DMS153 treated with DMSO at 0.1 percent for 48 hours (cell line): ENCODE data around the gene TRIO.

ENCODE experiments used
- DNase-seq: peaks from one replicate; lab custom pipeline; 2025; ENCODE audit not compliant: unreplicated experiment; lab: John Stamatoyannopoulos, UW

Gene TRIO

DNA sequence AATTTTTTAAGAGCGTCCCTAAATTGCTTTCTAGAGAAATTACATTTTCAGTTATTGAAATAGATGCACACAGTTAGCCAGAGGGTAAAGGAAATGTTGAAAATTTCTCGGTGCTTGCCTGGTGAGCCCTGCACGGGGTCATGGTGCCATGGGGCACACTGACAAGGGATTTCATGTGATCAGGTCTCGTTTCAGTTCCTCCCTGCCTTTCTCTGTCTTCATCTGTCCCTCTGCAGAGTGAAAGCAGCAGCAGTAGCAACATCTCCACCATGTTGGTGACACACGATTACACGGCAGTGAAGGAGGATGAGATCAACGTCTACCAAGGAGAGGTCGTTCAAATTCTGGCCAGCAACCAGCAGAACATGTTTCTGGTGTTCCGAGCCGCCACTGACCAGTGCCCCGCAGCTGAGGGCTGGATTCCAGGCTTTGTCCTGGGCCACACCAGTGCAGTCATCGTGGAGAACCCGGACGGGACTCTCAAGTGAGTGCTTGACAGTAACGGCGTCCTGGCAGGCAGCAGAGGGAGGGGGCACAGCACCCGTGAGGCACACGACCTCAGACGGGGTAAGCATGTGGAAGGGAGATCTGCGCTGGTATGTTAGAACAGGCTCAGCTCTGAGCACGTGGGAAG, 349.3 kb downstream of the TRIO start:
- DNase-seq: no peak

DNA sequence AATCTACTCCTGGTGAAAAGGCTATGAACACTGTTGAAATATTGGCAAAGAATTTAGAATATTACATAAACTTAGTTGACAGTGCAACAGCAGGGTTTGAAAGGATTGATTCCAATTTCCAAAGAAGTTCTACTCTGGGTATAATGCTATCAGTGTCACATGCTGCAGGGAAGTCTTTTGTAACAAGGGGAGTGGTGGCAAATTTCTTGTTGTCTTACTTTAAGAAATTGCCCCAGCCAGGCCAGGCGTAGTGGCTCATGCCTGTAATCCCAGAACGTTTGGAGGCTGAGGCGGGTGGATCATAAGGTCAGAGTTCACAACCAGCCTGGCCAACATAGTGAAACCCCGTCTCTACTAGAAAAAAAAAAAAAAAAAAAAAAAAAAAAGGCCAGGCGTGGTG, 352.2 kb downstream of the TRIO start:
- DNase-seq: no peak

DNA sequence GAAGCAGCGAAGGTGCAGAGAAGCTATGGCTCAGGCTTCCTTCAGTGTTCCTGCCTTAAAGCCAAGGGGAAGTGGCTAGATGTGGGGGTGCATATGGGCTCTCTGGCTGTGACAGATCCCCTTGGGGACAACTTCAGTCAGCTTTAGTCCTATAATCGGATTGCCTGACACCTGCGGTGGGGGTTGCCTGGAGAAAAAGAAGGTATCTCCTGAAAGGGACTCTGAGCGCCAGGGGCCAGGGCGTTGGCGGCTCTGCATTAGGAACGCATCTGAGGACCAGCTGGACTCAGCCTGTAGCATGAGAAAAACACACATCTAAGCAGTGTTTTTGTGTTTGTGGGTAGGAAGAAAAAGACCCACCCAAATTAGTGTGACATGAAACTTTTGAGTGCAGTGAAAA, 354.2 kb downstream of the TRIO start:
- DNase-seq: no peak

DNA sequence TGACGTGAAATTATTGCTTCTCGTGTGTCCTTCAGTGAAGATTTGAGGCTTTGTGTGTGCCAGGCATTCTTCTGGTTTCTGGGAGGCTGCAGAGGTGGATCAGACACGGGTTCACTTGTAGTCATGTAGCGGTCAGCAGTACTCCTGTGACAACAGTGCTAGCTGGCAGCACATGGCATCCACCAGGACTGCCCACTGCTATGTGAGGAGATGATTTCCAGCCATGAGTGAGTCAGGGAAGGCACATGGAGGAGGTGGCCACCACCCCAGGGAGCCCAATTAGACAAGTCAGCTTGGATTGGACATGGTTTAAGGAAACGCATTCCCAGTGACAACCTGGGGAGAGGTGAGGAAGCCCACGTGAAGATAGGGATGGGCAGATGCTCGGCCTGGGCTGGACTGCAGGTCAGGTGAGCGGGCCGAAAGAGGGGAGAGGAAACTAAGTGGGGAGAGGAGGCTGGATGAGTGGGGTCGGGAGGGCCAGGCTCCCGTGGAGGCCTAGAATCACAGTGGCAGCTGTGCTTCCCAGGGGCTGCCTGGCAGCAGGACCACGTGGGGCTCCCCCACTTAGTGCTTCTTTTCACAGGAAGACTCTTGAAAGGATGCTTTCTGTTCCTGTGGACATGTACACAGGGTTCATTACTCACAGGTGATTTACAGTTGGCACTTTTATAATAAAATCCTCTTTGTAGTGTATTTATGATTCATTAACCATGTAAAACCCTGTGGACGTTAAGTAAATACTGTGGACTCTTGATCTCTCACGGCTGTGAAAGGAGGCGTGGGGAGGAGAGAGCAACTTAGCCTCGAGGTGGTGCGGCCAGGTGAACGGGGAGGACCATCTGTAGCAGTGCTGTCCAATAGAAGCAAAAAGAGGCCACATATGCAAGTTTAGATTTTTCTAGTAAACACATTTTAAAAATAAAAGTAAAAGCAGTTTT, 358.5 kb downstream of the TRIO start:
- peak; percentile 74 for DNase-seq

DNA sequence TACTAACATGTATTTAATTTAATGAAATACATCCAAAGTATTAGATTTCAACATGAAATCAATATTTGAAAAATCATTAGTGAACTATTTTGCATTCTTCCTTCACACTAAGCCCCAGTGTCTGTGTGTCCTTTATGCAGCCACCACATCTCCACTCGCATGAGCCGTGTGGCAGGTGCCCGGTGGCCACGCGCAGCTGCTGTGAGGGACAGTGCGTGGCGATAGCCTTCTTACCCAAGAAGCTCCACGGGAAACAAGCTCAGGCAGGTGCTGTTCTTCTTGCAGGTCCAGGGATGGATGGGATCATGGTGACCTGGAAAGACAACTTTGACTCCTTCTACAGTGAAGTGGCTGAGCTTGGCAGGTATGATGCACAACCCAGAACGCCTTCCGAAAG, 359.1 kb downstream of the TRIO start:
- DNase-seq: no peak

DNA sequence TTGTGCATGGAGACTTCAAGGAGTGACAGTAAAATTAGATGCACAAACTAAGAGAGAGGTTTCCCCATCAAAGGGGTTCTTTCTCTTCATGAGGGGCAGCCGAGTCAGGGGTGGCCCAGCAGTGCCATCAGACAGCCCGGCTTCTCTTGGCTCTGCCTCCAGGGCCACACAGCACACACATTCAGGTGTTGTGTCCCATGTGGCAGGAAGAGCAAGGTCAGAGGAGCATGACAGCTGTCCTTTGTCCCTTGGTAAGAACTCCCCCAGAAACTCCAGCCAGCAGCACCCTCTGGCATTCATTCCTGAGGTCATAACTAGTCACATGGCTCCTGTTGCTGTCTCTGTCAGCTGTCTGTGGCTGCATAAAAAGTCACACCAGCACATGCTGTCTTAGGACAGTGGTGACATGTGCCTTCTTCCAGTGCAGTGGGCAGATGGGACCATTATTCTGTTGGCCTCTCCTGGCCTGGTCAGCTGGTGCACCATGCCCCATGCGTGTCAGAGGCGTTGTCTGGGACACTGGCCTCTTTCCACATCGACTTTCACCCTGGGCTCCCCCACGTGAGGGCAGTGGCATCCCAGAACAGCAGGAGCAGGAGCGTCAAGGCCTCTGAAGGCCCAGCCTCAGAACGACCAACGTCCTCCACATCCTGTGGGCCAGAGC, 360.0 kb downstream of the TRIO start:
- no peak for DNase-seq

DNA sequence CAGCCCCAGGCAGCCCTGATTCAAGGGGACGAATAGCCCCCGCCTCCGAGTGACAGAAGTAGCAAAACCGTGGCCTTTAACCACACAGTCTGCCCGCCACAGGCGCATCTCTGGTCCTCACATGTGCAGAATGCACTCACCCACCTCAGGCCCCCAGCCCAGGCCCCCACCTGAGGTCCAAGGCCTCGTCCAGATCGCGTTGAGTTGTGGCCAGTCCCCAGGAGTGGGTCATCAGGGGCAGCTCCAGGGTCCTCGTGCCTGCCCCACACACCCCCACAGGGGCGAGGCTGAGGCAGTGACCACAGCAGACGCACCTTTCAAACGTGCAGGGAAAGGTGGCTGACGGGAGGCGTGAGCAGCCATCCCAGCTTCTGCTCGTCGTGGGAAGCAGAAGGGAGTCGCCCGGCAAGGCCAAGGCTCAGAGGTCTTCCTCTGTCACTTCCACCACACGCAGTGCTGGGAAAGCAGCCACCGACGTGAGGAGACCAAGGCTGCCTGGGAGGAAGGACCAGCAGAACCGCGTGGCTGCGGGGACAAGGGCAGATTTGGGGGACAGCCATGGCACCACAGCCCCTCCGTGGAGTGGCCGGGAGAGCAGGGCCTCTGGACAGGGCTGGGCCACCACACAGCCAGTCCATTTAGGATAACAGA, 360.7 kb downstream of the TRIO start:
- DNase-seq: no peak

DNA sequence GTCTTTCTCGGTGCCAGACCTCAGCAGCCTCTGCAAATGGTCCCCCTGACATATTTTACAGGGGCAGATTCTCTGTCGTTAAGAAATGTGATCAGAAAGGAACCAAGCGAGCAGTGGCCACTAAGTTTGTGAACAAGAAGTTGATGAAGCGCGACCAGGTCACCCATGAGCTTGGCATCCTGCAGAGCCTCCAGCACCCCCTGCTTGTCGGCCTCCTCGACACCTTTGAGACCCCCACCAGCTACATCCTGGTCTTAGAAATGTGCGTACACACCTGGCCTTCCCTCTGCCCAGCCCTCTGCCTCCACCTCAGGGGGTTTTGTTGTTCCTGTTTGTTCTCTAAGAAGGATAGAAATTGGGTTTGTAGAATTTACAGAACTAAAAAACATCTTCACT, 361.2 kb downstream of the TRIO start:
- no peak for DNase-seq

DNA sequence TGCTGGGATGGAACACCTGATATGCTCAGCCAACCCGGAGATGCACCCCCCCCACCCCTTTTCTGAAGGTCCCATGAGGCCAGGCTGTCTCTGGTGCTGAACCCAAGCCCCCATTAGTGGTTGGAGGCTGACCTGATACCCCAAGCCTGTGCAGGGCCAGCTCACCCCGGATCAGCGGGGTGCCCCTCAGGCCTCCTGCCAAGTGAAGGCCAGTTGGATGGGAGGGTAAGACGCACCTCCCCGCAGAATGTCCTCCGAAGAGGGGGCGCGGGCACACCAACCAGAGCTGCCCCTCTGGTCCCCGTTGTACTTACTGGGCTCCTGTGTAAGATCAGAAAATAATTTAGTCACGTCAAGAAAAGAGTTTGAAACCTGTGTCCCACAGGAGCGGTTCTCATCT, 361.7 kb downstream of the TRIO start:
- no peak for DNase-seq

DNA sequence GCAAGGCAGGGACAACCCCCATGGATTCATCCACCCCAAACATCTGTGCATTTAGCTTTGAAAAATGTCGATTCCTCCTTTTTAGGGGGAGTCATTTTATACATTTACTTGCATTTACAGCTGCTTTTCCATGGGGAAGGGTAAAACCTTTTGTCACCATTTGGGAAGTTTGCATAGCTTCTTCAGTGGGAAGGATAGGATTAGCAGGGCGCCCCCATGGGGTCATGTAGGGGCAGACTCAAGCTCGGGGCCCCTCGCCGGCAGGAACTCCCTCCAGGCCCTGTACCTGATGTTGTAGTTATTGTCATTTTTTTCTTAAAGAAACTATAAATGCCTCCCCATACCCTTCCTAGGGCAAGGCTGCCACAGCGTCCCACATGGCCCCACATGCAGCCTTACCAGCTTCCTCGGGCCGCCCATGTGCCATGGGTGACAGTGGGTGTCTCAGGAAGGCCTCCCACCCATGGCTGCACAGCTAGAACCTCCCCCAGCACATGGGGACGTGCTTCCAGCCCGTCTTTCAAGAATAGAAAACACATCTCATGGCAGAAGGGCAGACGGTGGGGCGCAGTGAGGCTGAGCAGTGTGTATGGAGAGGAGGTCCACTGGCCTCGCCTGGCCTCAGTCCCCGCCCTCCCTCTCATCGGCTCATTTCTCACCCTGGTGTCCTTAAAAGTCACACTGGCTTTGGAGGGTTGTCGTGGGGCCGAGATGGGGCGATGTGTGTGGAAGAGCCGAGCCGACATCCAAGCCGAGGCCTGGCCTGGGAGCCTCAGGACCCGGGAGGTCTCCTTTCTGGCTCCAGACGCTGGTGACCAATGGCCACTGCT, 362.4 kb downstream of the TRIO start:
- no peak for DNase-seq

DNA sequence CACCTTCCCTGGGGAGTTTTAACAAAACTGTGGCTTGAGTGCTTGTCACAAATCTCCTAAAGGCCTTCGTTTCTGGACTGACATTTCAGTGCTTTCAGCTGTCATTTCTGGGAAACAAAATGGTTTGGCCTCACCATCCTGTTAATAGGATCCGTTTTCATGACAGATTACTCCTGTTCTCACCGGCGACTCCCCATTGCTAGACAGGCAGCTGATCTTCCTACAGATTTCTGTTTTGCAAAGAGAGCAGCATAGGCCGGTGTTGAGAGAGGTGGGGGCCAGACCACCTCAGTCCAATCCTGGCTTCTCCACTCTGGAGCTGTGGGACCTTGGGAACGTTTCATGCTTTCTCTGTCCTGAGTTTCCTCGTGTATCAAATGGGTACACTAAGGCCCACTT, 363.0 kb downstream of the TRIO start:
- DNase-seq: no peak

DNA sequence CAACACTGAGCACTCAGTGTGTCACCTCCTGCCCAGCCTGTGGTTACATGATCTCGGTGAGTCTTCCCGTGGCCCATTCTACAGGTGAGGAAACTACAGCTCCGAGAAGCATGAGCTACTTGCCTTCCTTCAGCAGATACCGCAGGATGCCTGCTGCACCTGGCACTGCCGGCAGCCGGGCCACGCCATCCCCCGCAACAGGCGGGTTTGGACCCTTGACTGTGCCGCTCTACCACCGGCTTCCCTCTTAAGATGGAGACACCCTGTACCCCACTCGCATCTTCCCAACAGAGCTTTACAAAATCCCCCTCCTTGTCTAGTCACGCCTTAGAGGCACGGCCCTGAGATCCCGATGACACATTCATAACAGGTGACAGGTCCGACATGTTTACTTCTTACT, 363.5 kb downstream of the TRIO start:
- no peak for DNase-seq

DNA sequence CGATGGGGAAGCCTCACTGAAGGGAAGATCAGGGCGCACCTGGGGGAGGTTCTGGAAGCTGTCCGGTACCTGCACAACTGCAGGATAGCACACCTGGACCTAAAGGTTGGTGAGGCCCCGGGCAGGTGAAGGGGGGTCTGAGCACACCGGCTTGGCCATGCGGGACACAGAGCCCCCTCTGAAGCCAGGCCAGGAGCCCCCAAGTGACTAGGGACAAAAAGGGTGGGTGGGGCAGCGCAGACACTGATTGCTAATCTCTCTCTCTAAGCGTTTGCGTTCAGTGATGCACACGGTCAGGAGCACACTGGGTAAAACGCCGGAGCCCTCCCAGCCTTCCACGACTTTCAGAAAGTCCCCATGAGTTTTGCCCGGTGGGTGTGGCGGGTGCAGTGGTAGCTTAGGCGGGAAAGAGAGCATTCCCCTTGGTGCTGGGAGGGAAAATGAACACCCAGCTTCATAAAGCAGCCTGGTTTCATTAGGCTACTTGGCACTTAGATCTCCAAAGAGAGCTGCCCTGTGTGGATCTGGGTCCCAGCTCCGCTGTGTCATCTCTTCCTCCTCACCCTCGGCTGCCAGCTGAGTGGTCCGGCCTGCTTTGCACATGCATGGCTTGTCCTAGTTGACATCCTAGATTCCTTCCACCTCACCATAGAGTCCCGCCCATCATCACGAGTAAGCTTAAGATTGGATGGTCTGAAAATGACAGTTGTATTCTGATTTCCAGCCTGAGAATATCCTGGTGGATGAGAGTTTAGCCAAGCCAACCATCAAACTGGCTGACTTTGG, 364.2 kb downstream of the TRIO start:
- no peak for DNase-seq

DNA sequence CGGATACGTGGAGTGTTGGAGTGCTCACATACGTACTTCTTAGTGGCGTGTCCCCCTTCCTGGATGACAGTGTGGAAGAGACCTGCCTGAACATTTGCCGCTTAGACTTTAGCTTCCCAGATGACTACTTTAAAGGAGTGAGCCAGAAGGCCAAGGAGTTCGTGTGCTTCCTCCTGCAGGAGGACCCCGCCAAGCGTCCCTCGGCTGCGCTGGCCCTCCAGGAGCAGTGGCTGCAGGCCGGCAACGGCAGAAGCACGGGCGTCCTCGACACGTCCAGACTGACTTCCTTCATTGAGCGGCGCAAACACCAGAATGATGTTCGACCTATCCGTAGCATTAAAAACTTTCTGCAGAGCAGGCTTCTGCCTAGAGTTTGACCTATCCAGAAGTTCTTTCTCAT, 364.9 kb downstream of the TRIO start:
- DNase-seq: no peak

DNA sequence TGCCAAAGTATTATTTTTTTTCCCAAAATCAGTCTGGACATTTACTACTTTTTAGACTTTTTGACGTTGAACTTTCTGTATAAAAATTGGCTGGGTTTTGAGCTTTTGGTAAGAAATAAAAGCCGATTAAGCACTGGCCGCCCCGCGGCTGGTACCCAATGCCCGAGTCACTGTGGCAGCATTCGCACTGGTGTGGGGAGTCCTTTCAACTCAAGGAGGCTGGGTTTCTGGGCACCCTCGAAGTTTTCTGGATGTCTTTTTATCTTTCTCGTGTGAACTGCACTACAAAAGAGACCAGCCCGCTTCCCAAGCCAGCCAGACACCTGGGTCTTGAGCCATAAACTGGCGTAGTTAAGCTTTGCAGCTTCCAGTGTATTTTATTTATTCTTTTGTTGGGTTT, 366.4 kb downstream of the TRIO start:
- DNase-seq: no peak

DNA sequence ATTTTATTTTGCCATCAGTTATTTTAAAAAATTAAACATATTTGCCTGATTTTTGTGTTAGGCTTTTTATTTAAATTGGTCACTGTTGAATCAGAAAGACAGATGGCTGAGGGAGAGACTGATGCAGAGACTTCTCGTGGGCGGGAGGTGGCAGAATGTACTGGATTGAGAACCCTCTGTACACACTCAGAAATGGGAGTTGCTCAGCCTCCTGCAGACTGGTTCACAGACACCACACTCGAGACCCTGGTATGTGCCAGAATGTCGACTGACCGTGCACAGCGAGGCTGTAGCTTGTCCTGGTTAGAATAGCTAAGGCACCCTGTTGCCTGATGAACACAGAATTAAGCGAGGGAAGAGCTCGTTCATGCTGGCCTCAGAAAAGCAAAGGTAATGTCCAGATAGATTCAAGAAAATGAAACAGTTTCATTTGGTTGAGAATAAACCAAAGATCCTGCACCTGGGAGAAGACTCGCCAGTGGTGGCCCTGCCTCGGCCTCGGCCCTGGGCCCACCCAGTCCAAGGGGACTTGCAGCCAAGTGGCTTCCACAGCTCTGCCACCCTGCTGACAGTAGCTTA, 367.1 kb downstream of the TRIO start:
- DNase-seq: no peak

DNA sequence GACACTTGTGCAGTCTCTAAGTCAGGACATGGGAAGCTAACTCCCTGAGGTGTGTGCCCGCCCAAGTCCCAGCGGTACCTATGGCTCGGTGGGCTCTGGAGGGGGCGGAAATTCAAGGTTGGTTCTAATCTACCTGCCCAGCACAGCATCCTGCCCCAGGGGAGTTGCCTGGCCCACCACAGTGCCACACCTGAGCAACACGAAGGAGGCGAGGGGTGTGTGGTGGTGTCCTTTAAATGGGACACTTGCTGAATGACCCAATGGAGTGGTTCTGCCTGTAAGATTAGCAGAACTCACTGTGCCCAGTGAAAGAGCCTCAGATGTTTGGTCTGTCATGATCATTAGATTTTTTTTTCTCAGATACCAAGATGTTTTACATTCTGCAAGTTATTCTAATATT, 367.7 kb downstream of the TRIO start:
- DNase-seq: no peak

DNA sequence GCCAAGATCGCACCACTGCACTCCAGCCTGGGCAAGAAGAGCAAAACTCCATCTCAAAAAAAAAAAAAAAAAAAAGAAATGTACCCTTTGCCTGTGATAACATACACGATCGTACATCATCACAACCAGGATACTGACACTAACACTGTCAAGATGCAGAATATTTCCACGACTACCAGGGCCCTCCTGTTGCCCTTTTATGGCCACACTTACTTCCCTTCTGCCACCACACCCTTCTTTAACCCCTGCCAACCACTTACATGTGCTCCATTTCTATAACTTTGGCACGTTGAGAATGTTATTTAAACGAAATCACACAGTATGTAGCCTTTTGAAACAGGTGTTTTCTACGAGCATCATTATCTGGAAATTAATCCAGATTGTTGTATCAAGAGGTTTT, 369.4 kb downstream of the TRIO start:
- no peak for DNase-seq

DNA sequence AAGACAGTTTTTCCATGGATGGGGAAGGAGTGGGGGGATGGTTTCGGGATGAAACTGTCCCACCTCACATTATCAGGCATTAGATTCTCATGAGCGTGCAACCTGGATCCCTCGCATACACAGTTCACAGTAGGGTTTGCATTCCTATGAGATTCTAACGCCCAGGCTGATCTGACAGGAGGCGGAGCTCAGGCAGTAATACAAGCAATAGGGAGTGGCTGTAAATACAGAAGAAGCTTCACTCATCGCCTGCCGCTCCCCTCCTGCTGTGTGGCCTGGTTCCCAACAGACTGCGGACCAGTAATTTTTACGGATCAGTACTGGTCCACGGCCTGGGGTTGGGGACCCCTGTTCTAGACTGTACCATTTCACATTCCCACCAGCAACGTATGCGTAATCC, 370.1 kb downstream of the TRIO start:
- DNase-seq: no peak

DNA sequence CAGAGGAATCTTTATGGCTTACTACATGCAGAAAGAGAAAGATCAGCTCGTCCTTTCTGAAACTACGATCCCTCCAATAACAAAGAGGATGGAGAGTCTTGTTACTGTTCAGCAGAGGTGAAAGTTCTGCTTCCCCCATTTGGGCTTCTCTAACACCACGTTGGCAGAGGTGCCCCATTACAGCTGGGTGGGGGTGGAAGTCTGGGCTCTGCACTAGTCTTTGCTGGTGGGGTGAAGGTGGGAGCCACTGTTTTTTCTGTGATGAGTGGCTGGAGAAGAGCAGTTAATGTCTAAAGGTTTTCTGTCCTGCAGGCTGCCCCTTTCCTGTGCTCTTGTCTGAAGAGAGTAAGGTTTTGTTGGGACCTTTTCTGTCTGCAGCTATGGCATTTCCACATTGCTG, 373.8 kb downstream of the TRIO start:
- DNase-seq: no peak
